HG02642 (cell line): ENCODE measurements around the gene DEPDC1.
"Not testable (repeated sequence)": the region's sequence is repeated elsewhere in the genome, so short reads cannot be mapped to it uniquely, and the experiment has no call there.

Experiments
- ATAC-seq: cut with Tn5 transposase; IDR thresholded peaks from one replicate; pipeline ENCODE4 v1.9.1; 2021; ENCODE audit warnings: mild to moderate bottlenecking; ENCODE audit not compliant: unreplicated experiment, poor library complexity

DEPDC1 gene

GRCh38 chr1:68496680-68497357, at the start of gene DEPDC1:
Gene DEPDC1, minus strand, starts transcription at chr1:68497082. Its CDS starts 83 bp downstream, at chr1:68496999.
- peak; percentile 98 for ATAC-seq

- ATAC-seq, result no peak
These were observed 47.8 kb upstream of the DEPDC1 start for GRCh38 chr1:68544651-68545050.

GRCh38 chr1:68542586-68542985, 45.7 kb upstream of the DEPDC1 start:
- ATAC-seq, result no peak

- ATAC-seq, result no peak
These were observed 42.1 kb upstream of the DEPDC1 start for GRCh38 chr1:68538941-68539340.

GRCh38 chr1:68528243-68528642, 31.4 kb upstream of the DEPDC1 start:
- no peak for ATAC-seq

GRCh38 chr1:68525781-68526180, 28.9 kb upstream of the DEPDC1 start:
- ATAC-seq, result no peak

- no peak for ATAC-seq
These were observed 24.4 kb upstream of the DEPDC1 start for GRCh38 chr1:68521286-68521685.

- ATAC-seq, result no peak
These were observed 19.2 kb upstream of the DEPDC1 start for GRCh38 chr1:68516066-68516465.

GRCh38 chr1:68511254-68511653, 14.4 kb upstream of the DEPDC1 start:
- ATAC-seq, result no peak

- ATAC-seq, result no peak
These were observed 9.5 kb upstream of the DEPDC1 start for GRCh38 chr1:68506386-68506785.

GRCh38 chr1:68503085-68503484, 6.2 kb upstream of the DEPDC1 start:
- ATAC-seq, result no peak

GRCh38 chr1:68497358-68497698, 446 bp upstream of the DEPDC1 start:
- ATAC-seq, result peak; percentile 15

- ATAC-seq, result peak; percentile 16
These were observed 758 bp downstream of the DEPDC1 start for GRCh38 chr1:68495968-68496679.

- ATAC-seq, result no peak
These were observed 1.4 kb downstream of the DEPDC1 start for GRCh38 chr1:68495532-68495931.

- ATAC-seq, result no peak
These were observed 3.7 kb downstream of the DEPDC1 start for GRCh38 chr1:68493193-68493592.

- not testable (repeated sequence) for ATAC-seq
These were observed 4.6 kb downstream of the DEPDC1 start for GRCh38 chr1:68492255-68492654.

- ATAC-seq, result no peak
These were observed 6.7 kb downstream of the DEPDC1 start for GRCh38 chr1:68490046-68490651.

GRCh38 chr1:68485431-68486022, 11.4 kb downstream of the DEPDC1 start:
- no peak for ATAC-seq

- no peak for ATAC-seq
These were observed 12.3 kb downstream of the DEPDC1 start for GRCh38 chr1:68484618-68485017.

GRCh38 chr1:68481041-68481440, 15.8 kb downstream of the DEPDC1 start:
- no peak for ATAC-seq

GRCh38 chr1:68479501-68479900, 17.4 kb downstream of the DEPDC1 start:
- no peak for ATAC-seq
